H1 (cell line): Measurements from ENCODE around the gene DNAJA3. TPM values are rescaled to one million over a fixed set of nuclear protein-coding genes. Genes with fewer than 3 reads are reported as not detected.

ENCODE experiments used
- RXRA ChIP-seq: IDR thresholded peaks from 2 replicates; pipeline ENCODE4 v1.6.1; 2011; ENCODE audit warnings: low read depth, mild to moderate bottlenecking, low read length, moderate library complexity; ENCODE audit not compliant: insufficient read depth
- polyA plus RNA-seq, 7 experiments: library from polyadenylated mRNA; depleted of rRNA in 3 of 7; stranded (reverse) in 5 of 7; unstranded in 2 of 7; fragments of >200 nt in 5 of 7; fragments of 200-250 nt in 2 of 7; gene quantifications; 1 replicate in 5 of 7; 2 replicates in 1 of 7; 4 replicates in 1 of 7; pipeline versions ENCODE4 v1.2.1 to v1.2.3, GENCODE V29; 2011 to 2013; ENCODE audit warnings: missing spikeins in 2 of 7, mixed read lengths in 2 of 7
- total RNA-seq: library from RNA; stranded (reverse); fragmentation: NEBNext Ultra II Directional; extraction: Animal tissue kit (Norgen Biotek cat#: 25700); gene quantifications from 2 replicates; pipeline ENCODE4 v1.2.1, GENCODE V29; 2021

DNAJA3 gene
- total and polyA plus RNA-seq, 2 of the 8 experiments (the other 6 are each of a cell fraction or from before 2014, with no cell fraction given) = 37.3 to 59.1 TPM

DNA sequence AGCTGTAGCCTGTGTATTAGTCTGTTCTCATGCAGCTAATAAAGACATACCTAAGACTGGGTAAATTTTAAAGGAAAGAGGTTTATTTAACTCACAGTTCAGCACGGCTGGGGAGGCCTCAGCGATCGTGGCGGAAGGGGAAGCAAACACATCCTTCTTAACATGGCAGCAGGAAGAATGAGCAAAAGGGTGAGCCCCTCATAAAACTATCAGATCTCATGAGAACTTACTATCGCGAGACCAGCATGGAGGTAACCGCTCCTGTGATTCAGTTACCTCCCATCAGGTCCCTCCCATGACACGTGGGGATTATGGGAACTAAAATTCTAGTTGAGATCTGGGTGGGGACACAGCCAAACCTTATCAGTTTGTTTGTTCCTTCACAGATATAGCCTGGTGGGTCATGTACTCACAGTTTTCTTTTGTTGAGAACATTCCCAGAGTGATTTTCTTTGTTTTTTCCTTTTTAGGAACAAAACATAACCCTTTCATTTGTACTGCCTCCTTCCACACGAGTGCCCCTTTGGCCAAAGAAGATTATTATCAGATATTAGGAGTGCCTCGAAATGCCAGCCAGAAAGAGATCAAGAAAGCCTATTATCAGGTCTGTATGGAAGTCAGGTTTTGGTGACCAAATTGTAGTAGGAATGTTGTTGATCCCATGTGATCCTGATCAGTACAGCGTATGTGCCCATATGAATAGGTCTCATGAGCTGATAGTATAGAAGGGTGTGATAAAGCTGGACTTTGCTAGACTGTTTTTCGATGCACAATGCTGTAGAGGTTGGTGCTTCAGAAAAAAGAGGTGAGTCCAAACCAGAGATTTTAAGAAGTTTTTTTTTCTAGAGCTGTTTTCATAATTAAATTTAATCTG lies 8.5 kb downstream of the DNAJA3 start (continued):
- no peak for TF ChIP-seq RXRA
- TF ChIP-seq, all 59 proteins: peak for 0
